Activated T-cell treated with anti-CD3 and anti-CD28 coated beads, Interleukin-2, amount 50 U/mL, for 24 hours (primary cell): Measurements from ENCODE around the gene ADCY9.

Experiments used
- DNase-seq: peaks from one replicate; pipeline ENCODE4 v3.0.0-alpha.2; 2020
- H3K27ac Mint-ChIP-seq: 2 replicates; pipeline ENCODE4 v1.8.0; 2020; ENCODE audit warnings: mild to moderate bottlenecking, mixed read lengths
- H3K27me3 Mint-ChIP-seq: 2 replicates; pipeline ENCODE4 v1.8.0; 2020; ENCODE audit warnings: mixed read lengths
- H3K36me3 Mint-ChIP-seq: 2 replicates; pipeline ENCODE4 v1.8.0; 2020; ENCODE audit warnings: low read depth, mixed read lengths
- H3K4me1 Mint-ChIP-seq: 2 replicates; pipeline ENCODE4 v1.8.0; 2020; ENCODE audit warnings: low read depth, mixed read lengths
- H3K4me3 Mint-ChIP-seq: 2 replicates; pipeline ENCODE4 v1.8.0; 2020; ENCODE audit warnings: mild to moderate bottlenecking, moderate library complexity, mixed read lengths
- H3K9me3 Mint-ChIP-seq: 2 replicates; pipeline ENCODE4 v1.8.0; 2020; ENCODE audit warnings: mixed read lengths

ADCY9 gene

DNA sequence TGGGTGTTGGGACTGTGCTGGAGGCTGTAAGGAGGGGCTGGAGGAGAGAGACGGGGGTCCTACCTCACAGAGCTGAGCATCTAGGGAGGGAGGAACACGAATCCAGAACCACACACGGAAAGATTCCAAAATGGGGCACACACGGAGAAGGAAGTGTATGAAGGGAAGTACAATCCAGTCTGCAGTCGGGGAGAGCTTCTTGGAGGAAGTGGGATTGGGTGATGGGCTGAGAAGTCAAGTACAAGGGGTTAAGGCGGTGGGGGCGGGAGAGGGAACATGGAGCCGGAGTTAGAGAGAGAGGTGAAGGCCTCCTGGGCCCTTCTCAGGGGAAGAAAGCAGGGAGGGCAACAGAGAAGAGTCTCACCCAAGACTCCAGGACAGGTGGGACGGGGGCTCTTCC, 128.2 kb downstream of the ADCY9 start:
- Mint-ChIP-seq H3K4me1 (peaks cover 4% of the 10 kb centered on the region), H3K36me3 (peaks cover 7% of the 10 kb centered on the region), H3K27me3 (no peaks in the 10 kb centered on the region), H3K4me3 (no peak overlapping the region), H3K27ac (peak overlapping the region; percentile 40), H3K9me3 (no peaks in the 10 kb centered on the region)
- DNase-seq, result no peak

DNA sequence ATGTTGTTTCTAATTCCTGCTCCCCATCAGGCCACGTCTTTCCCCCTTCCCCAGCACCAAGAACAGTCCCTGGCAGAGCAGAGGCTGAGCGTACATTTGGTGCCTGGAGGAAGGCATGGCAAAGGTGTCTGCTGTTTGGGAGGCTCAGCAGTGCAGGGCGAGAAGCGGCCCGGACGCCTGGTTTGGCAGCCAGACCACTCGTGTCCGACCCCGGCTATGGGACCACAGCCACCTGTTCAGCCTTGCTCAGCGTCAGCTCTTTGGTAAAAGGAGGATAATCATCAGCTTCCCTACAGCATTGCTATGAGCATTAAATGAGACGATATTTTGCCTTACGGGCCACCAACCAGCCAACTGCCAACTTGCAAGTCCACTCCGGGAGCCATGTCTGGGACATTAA, 129.0 kb downstream of the ADCY9 start:
- no peaks in the 10 kb centered on the region for H3K9me3 Mint-ChIP-seq
- peaks cover 12% of the 10 kb centered on the region for H3K36me3 Mint-ChIP-seq
- H3K27me3 Mint-ChIP-seq, result no peaks in the 10 kb centered on the region
- DNase-seq, result no peak
- no peak overlapping the region for H3K27ac Mint-ChIP-seq
- peaks cover 6% of the 10 kb centered on the region for H3K4me1 Mint-ChIP-seq
- no peak overlapping the region for H3K4me3 Mint-ChIP-seq

DNA sequence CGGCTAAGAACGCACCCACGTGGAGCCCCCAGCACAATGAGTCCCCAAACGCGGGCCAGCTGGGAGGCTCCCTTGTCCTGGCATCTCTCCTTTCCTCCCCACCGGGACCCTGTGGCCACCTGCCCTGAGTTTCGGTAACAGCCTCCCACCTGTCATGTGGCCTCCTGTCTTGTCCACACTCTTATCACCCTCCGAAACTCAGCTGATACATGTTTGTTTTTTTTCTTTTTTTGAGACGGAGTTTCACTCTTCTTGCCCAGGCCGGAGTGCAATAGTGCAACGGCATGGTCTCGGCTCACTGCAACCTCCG, 130.1 kb downstream of the ADCY9 start:
- Mint-ChIP-seq H3K27me3 (no peaks in the 10 kb centered on the region), H3K4me3 (no peak overlapping the region), H3K27ac (no peak overlapping the region), H3K9me3 (no peaks in the 10 kb centered on the region), H3K4me1 (peaks cover 6% of the 10 kb centered on the region), H3K36me3 (peaks cover 14% of the 10 kb centered on the region)
- no peak for DNase-seq

DNA sequence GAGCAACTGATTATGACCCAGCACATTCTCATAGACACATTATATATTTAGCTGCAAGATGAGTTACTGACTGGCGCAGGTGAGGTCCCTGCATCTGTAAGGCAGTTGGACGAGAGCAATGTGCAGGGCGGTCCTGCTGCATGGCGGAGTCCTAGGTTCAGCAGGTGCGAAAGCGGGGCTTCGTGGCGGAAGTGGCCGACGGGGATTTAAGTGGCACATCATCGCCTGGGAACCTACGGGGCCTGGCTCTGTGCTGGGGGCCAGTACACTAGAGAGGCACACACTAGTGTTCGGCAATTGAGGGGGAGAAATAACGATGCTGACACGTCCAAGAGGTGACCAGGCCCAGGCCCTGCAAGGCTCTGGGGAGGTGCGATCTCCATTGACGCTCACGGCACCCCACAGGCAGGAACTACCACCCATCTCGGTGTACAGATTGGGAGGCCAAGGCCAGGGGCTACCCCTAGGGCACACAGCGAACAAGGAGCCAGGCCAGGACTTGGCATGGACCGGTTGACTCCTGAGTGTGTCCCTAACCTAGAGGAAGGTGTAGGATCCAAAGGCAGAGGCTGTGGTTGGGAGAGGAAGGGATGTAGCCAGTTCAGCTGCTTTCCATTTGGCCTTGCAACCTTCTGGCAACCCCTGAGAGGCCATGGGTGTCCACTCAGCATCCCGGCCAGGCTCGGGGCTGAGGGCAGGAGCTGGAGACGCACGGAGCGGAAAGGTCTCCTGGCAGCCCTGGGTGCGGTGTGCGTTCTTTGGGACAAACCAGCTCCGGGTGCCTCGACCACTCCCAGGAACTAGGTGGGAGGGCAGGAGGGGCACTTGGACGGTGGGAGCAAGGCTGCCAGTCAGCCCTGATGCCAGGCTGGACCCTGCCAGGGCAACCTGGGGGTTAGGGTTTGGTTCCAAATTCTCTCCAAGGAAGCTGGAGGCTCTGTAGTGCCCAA, 131.9 kb downstream of the ADCY9 start:
- no peaks in the 10 kb centered on the region for H3K9me3 Mint-ChIP-seq
- DNase-seq, result no peak
- H3K27ac Mint-ChIP-seq, result no peak overlapping the region
- H3K4me3 Mint-ChIP-seq, result no peak overlapping the region
- no peaks in the 10 kb centered on the region for H3K27me3 Mint-ChIP-seq
- H3K4me1 Mint-ChIP-seq, result peaks cover 6% of the 10 kb centered on the region
- peaks cover 17% of the 10 kb centered on the region for H3K36me3 Mint-ChIP-seq

DNA sequence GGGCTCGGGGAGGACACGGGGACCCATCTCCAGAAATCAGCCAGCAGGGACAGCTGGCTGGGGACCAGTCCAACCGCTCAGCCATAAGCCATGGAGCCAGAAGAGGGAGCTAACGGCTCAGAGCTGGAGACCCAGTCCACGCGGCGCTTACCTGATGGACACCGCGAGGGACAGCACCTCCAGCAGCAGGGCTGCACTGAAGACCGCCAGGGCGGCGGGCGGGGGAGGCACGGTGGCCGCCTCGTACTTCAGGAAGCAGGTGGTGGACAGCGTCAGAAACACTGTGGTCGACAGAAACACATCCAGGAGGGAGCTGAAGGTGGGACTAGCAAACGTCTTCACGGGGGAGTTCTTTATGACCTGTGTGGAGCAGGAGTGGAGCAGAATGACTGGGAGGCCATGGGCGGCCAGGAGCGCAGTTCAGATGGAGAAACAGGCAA, 133.1 kb downstream of the ADCY9 start:
- Mint-ChIP-seq H3K27me3 (no peaks in the 10 kb centered on the region), H3K4me3 (no peak overlapping the region), H3K4me1 (peaks cover 6% of the 10 kb centered on the region), H3K36me3 (peaks cover 18% of the 10 kb centered on the region), H3K9me3 (no peaks in the 10 kb centered on the region), H3K27ac (no peak overlapping the region)
- peak; percentile 59 for DNase-seq

DNA sequence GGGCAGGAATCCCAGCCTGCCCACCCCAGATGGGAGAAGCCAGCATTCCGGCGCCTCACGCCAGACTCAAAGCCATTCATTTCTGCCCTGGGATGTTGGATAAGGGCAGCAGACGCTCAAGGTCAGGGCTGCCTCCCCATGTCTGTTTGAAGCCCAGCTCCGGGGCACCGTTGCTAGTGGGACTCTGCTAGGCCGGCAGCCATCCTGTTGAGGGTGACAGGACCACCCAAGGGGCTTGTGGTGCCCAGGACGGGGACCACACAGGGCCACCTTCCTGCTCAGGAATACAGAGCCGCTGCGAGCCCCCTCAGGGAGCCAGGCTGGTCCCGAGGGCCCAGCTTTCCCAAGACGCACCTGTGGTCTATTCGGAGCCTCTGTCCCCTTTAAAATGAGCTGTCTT, 134.0 kb downstream of the ADCY9 start:
- Mint-ChIP-seq H3K4me3 (no peak overlapping the region), H3K4me1 (peaks cover 6% of the 10 kb centered on the region), H3K9me3 (no peaks in the 10 kb centered on the region), H3K27ac (no peak overlapping the region), H3K36me3 (peaks cover 16% of the 10 kb centered on the region), H3K27me3 (no peaks in the 10 kb centered on the region)
- no peak for DNase-seq

DNA sequence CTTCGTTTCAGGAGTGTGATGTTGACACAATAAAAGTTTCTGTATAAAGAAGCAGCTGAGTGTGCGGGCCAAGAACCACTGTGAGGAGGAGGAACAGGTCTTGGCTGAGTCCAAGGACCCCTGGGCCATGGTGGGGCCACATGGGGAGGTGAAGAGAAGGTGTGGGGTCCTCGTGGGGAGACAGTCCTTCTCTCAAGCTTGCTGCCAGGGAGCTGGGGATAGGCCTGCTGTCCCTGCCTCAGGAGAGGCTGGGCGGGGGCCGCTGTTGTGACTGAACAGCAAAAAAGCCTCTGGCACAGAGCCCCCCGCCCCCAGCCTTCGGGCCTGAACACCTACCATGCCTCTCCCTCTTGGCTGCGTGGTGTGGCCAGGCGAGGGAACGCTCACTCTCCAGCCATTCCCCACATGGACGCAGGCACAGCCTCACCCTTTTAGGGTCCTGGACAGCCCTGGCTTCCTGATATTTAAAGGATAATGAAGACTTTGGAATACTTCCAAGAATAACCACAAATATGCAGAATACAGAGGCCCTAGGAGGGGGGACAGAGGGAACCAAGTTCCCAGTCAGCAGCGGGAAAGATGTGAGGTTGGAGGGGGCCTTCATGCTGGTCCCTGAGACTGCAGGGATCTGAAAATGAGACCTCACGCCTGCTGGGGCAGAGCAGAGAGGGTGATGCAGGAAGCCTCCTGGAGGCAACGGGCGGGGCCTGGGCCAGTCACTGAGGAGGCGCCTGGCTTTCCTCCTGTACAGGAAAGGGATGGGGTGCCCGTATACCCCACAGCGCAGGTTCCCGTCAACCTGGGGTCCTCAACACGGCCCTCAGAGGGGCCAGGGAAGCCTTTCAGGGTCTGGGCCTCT, 135.8 kb downstream of the ADCY9 start:
- Mint-ChIP-seq H3K27ac (no peak overlapping the region), H3K4me3 (no peak overlapping the region), H3K36me3 (peaks cover 20% of the 10 kb centered on the region), H3K4me1 (peaks cover 6% of the 10 kb centered on the region), H3K27me3 (no peaks in the 10 kb centered on the region), H3K9me3 (no peaks in the 10 kb centered on the region)
- no peak for DNase-seq

DNA sequence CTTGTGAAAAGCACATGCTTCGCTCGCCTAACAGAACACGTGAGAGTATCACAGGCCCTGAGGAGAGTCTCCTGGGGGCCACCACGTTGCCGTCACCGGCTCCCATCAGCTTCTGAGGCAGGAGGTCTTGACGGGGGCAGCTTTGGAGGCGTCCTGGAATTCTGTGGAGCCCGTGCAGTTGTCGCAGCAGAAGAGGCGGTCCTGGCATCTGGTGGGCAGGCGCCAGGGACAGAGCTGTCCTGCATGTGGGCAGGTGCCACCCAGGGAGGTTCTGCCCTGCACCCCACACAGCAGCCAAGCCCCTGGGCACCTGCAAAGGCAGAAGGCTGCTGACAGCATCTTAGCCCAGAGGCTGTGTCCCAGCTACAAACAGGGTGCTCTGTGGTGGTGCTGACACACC, 136.7 kb downstream of the ADCY9 start:
- Mint-ChIP-seq H3K4me3 (no peak overlapping the region), H3K9me3 (no peaks in the 10 kb centered on the region), H3K27me3 (no peaks in the 10 kb centered on the region), H3K27ac (no peak overlapping the region), H3K4me1 (peaks cover 6% of the 10 kb centered on the region), H3K36me3 (peaks cover 24% of the 10 kb centered on the region)
- no peak for DNase-seq

DNA sequence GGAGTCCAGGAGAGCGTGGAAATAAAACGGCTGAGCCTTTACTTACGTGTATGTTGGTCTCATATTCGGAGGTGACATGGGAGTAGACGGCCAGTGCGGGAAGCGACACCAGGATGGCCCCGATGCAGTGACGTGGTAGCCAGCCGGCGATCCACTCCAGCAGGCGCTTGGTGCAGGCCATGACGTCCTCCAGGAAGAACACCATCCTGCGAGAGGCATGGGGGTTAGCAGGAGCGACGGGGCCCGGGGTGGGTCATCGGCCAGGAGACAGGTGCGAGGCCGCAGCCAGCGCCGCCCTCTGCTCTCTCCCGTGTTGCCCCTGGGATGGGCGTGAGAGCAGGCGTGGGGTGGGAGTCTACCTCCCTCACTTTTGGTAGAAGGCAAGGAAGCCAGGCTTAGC, 137.2 kb downstream of the ADCY9 start:
- Mint-ChIP-seq H3K36me3 (peaks cover 24% of the 10 kb centered on the region), H3K4me3 (no peak overlapping the region), H3K9me3 (no peaks in the 10 kb centered on the region), H3K27ac (no peak overlapping the region), H3K27me3 (no peaks in the 10 kb centered on the region), H3K4me1 (peaks cover 6% of the 10 kb centered on the region)
- DNase-seq, result no peak

DNA sequence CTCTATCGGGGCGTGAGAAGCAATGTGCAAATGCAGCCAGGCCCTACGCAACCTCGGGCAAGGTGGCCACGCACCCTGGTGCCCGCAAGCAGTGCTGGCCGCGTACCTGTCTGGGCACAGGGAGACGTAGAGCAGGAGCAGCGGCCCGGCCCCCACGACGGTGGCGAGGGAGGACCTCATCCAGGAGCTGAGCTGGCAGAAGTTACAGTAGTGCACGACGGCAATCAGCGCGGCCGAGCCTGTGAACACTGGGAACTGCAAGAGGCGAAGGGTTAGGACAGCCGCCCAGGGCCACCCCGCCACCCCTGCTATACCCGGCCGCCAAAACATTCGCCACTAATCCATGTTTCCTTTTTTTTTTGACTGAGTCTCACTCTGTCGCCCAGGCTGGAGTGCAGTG, 138.9 kb downstream of the ADCY9 start:
- H3K4me3 Mint-ChIP-seq, result no peak overlapping the region
- no peaks in the 10 kb centered on the region for H3K4me1 Mint-ChIP-seq
- no peaks in the 10 kb centered on the region for H3K9me3 Mint-ChIP-seq
- DNase-seq, result no peak
- peaks cover 21% of the 10 kb centered on the region for H3K36me3 Mint-ChIP-seq
- no peak overlapping the region for H3K27ac Mint-ChIP-seq
- no peaks in the 10 kb centered on the region for H3K27me3 Mint-ChIP-seq

DNA sequence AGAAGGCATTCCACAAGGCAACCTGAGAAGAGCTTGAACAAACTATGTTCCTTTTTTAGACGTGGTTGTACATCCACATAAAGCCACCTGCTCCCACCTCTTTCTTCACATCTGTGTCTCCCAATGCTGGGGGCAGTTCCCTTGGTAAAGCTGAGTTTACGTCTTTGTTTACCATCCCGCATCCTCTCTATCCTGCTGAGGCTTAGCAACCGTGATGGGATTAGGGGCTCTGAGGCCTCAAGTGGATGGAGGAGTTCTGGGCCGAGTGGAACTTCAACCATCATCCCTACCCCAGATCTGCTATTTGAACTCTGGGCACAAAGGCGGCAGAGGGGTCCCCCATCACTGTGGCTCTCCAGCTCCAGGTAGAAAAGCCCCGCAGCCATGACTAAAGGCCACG, 141.5 kb downstream of the ADCY9 start:
- Mint-ChIP-seq H3K4me3 (no peak overlapping the region), H3K4me1 (peaks cover 2% of the 10 kb centered on the region), H3K27me3 (no peaks in the 10 kb centered on the region), H3K36me3 (peaks cover 15% of the 10 kb centered on the region), H3K9me3 (no peaks in the 10 kb centered on the region), H3K27ac (no peak overlapping the region)
- DNase-seq, result no peak

DNA sequence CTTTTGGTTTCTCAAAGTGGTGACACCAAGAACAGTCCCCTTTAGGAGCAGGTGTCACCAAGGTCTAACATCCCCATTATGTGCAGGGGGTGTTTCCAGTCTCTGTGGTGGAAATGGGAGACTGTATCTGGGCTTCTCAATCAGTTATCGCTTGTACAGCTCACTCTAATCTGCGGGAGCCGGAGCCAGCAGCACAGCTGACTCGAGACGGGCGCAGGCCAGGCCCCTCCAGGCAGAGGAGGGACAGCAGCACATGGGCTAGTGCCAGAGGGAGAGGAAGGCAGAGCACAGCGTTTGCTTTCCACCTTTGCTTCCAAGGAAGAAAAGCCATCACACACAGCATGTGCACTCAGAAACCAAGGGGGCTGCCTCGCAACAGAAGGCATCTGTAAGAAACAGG, 144.5 kb downstream of the ADCY9 start:
- Mint-ChIP-seq H3K4me3 (no peak overlapping the region), H3K4me1 (peaks cover 2% of the 10 kb centered on the region), H3K27ac (no peak overlapping the region), H3K9me3 (no peaks in the 10 kb centered on the region), H3K36me3 (peaks cover 8% of the 10 kb centered on the region), H3K27me3 (no peaks in the 10 kb centered on the region)
- DNase-seq, result no peak

DNA sequence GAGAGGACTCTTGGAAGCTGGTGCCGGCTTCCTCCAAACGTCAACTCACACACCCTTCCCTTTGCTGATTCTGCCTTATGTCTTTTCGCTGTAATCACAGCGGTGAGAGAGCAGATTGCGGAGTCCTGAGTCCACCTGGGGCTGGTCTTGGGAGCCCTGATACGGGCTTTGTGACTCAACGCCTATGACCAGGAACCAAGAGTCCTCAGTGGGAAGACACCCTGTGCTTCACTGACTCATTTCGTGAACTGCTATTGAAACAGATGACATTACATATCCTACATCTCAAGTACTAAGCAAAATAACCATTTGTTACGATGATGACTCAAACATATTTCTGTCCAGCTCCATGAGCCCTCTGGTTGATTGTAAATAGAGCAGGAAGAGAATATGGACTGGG, 145.0 kb downstream of the ADCY9 start:
- Mint-ChIP-seq H3K27ac (no peak overlapping the region), H3K36me3 (peaks cover 13% of the 10 kb centered on the region), H3K4me3 (no peak overlapping the region), H3K9me3 (no peaks in the 10 kb centered on the region), H3K27me3 (no peaks in the 10 kb centered on the region), H3K4me1 (peaks cover 2% of the 10 kb centered on the region)
- no peak for DNase-seq

DNA sequence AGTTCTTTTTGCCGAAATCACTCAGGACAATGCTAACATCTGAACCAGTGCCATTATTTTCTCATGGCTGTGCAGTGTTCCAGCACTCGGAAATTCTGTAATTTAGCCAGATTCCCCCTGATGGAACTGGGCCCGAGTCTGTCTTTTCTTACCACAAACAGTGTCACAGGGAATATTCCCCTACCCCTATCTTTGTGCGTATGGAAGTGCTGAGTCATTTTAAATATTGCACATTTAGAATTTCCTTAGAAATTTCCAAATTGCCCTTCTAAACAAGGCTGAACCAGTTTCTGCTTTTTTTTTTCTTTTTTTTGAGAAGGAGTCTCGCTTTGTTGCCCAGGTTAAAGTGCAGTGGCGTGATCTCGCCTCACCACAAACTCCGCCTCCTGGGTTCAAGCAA, 147.7 kb downstream of the ADCY9 start:
- H3K36me3 Mint-ChIP-seq, result peaks cover 21% of the 10 kb centered on the region
- no peaks in the 10 kb centered on the region for H3K27me3 Mint-ChIP-seq
- H3K4me3 Mint-ChIP-seq, result no peak overlapping the region
- no peak overlapping the region for H3K27ac Mint-ChIP-seq
- no peaks in the 10 kb centered on the region for H3K9me3 Mint-ChIP-seq
- peaks cover 6% of the 10 kb centered on the region for H3K4me1 Mint-ChIP-seq
- DNase-seq, result no peak

DNA sequence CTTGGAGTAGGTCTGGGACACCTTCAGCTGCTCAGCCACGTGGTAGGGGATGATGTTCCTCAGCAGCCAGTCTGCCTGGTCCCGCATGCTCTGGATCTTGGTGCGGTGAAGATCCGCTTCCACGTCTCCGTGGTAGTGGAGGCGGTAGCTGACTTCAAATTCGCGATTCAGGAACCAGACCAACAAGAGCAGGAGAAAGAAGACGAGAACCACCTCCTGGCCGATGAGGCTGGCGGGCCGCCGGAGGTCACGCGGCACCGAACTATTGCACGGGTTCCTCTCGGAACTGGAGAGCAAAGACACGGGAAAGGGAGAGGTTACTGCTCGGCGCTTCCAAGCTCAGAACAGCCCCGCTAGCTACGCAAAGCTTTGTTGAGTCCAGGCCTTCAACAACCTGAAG, 149.6 kb downstream of the ADCY9 start:
- no peak for DNase-seq
- no peak overlapping the region for H3K4me3 Mint-ChIP-seq
- no peaks in the 10 kb centered on the region for H3K27me3 Mint-ChIP-seq
- H3K9me3 Mint-ChIP-seq, result no peaks in the 10 kb centered on the region
- H3K27ac Mint-ChIP-seq, result no peak overlapping the region
- H3K4me1 Mint-ChIP-seq, result peaks cover 23% of the 10 kb centered on the region
- peaks cover 20% of the 10 kb centered on the region for H3K36me3 Mint-ChIP-seq
